WI38 (cell line): Measurements from ENCODE around the gene ADGRV1.

ENCODE experiments used
- H3K4me3 ChIP-seq: 2 replicates; pipeline ENCODE4 v1.5.1; 2011; ENCODE audit warnings: low read depth, mild to moderate bottlenecking, control low read depth, low read length
- TF ChIP-seq, protein P1 (sequence below): IDR thresholded peaks from 2 replicates; pipeline ENCODE4 v1.5.1; 2012; ENCODE audit warnings: low read depth, mild to moderate bottlenecking, control low read depth, low read length

Gene ADGRV1

DNA sequence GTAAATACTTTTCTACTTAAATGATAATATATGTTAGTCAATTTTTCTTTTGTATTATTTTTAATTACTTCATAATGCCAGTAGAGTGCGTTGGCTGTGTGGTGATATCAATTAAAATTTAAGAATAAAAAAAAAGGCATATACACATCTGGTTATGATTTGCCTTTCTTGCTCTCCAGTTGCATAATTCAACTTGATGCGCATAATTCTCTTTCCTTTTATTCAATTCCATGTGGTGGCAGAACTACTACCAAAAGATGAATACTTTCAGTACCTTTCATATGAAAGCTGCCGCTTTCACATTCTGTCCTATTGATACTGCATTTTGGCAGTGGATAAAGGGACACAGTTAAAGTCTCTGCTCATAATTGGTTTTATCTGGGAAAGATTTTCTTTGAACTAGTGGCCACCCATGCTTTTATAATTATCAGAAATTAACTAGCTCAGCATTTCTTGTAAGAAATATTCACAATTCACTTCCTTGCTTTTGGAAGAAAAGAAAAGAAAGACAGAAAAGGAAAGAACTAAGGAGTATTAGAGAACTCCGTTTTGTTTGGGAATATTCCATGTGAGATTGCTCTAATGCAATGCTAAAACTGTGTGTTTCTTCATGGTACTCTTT lies 12.3 kb upstream of the ADGRV1 start:
- TF ChIP-seq, protein P1, sequence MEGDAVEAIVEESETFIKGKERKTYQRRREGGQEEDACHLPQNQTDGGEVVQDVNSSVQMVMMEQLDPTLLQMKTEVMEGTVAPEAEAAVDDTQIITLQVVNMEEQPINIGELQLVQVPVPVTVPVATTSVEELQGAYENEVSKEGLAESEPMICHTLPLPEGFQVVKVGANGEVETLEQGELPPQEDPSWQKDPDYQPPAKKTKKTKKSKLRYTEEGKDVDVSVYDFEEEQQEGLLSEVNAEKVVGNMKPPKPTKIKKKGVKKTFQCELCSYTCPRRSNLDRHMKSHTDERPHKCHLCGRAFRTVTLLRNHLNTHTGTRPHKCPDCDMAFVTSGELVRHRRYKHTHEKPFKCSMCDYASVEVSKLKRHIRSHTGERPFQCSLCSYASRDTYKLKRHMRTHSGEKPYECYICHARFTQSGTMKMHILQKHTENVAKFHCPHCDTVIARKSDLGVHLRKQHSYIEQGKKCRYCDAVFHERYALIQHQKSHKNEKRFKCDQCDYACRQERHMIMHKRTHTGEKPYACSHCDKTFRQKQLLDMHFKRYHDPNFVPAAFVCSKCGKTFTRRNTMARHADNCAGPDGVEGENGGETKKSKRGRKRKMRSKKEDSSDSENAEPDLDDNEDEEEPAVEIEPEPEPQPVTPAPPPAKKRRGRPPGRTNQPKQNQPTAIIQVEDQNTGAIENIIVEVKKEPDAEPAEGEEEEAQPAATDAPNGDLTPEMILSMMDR, result no peak

DNA sequence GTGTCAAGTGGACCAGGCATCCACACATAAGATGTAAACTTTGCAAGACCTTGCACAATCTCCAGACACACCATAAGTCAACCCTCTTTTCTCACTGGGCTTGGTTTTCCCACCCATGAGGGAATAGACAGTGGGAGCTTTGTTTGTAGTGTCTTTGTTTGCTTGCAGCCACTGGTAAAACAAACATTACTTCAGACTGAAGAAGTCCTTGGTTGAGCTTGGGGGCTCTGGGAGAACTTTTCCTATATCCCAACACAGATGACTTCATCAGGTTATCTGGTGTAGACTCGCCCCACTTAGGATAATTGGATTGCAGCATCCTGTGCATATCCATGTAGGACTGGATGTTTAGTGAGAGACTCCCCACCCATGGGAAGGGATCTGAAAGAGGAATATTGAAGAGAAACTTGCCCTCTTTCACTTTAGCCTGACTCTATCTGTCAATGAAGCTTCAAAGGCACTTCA lies 11.5 kb upstream of the ADGRV1 start:
- TF ChIP-seq, protein P1, result no peak
- no peak overlapping the region for H3K4me3 ChIP-seq

More for the DNA sequence above, 12.3 kb upstream of the ADGRV1 start:
- H3K4me3 ChIP-seq, result no peak overlapping the region

DNA sequence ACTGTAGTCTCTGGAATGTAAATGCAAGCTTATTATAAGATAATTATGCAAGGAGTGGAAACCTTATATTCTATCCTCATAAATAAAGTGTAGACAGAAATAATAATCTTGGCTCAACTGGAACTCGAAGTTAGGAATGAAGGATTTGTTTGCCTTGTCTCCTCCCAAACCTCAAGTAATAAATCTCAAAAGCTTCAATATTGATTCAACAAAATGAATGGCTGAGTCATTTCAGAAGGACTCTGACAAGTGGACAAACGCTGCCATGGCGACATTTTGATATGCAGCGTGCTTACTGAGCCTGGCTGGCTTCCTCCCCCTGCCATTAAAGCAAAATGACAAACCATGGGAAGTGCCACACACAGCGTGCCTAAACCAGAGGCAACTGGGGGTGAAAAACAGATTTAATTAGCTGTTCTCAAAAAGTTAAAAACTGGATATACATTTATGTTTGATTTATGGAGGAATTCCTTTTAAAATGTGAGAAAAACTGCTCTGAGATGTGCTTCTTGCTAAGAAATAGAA lies 10.5 kb upstream of the ADGRV1 start:
- H3K4me3 ChIP-seq, result no peak overlapping the region
- TF ChIP-seq, protein P1, result no peak

DNA sequence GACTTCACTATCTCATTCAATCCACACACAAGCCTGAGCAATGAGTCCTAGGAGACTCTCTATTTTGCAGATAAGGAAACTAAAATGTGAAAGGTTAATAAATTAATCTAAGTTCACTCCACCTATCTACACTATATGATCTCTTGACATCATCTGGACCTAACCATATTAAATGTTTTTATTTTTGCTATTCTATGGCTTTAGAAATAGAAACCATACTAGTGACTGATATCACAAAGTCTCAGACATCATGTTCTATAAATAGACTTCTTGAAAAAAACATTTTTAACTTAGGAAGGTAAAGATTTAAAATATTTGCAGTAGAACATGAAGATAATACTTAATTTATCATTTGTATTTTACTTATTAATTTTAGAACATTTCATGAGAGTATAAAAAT lies 9.4 kb upstream of the ADGRV1 start:
- no peak overlapping the region for H3K4me3 ChIP-seq
- TF ChIP-seq, protein P1, result no peak

DNA sequence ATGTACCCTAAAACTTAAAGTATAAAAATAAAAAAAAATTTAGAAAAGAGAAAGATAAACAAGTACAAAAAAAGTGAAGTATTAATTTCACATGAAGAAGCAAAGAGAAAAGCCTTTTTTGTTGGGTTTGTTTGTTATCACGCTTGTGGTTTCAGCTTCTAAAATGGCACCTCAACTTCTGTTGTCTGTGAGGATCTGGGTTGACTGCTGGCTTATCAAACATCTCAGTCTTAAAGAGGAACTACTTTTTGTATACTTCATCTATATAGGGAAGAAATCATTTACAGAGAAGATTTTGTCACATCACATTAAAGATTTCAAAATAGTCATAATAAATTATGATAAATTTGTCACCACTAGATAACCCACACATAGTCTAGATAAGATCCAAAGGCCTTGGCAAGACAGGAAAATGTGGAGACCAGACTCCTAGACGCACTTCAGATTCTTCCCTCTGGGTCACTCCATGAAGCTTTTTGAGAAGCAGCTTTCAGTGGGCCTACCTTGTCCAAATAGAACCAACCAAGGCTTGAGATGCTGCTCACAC lies 8.8 kb upstream of the ADGRV1 start:
- TF ChIP-seq, protein P1, result no peak
- H3K4me3 ChIP-seq, result no peak overlapping the region

DNA sequence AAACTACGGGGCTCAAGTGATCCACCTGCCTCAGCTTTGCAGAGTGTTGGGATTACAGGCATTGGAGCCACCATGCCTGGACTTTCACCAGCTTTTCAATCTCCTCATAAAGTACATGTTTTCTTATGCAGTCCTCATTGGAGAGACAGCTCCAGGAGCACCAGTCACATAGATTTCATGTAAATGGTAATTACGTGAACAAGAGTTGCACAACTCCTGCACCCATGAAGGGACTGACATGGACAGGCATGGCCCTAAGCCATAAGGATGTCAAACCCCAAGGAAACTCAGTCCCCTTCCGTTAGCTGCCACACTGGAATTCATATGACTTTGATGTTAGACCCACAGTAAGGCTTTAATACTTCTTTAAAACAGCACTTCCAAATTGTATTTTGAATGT lies 7.6 kb upstream of the ADGRV1 start:
- TF ChIP-seq, protein P1, result no peak
- H3K4me3 ChIP-seq, result no peak overlapping the region

DNA sequence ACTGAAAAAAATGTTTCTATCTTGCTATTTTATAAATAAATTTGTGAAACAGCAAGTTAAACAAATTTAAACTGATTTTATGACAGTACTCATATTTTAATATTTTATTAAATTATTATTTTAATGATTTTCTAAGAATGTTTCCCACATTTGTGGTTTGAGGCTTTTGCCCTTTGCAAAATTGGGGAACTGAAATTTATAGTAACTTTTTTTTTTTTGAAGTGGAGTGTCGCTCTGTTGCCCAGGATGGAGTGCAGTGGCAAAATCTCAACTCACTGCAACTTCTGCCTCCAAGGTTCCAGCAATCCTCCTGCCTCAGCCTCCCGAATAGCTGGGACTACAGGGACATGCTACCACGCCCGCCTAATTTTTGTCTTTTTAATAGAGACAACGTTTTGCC lies 7.2 kb upstream of the ADGRV1 start:
- H3K4me3 ChIP-seq, result no peak overlapping the region
- TF ChIP-seq, protein P1, result no peak
